HG02642 (cell line): Measurements from ENCODE around the gene SCUBE3.
A peak's percentile ranks its signal among the peaks of the same experiment; 100 is the strongest.

ENCODE experiments used
- ATAC-seq: cut with Tn5 transposase; IDR thresholded peaks from one replicate; pipeline ENCODE4 v1.9.1; 2021; ENCODE audit warnings: mild to moderate bottlenecking; ENCODE audit not compliant: unreplicated experiment, poor library complexity

The SCUBE3 gene

DNA sequence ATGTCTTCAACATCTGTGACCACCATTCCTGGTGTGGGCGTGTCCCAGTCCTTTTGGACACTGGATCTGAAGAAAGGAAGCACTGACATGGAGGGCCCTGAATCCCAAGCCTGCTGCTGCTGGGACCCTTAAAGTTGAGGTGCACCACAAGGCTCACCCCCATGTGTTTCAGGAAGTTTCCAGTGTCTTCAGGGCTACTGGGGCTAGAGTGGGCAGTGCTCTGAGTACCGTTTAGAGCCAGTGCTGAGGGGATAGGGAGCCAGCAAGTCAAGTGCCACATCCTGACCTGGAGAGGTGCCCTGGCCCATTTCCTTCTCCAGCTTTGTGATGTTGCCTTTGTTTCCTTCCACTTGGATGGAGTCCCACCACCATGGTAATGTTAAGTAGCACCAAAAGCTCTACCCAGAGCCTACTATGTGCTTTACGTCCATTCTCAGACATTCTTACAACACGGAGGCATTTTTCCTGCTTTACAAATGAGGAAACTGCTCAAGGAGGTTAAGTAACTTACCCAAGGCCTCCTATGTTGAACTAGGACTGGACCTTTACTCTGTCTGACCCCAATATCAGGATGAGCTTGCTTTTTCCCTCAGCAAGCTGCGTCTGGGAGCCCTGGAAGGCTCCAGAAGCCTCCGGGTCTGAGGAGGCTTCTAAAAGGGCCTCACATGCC lies 83.3 kb downstream of the SCUBE3 start:
- ATAC-seq: no peak

DNA sequence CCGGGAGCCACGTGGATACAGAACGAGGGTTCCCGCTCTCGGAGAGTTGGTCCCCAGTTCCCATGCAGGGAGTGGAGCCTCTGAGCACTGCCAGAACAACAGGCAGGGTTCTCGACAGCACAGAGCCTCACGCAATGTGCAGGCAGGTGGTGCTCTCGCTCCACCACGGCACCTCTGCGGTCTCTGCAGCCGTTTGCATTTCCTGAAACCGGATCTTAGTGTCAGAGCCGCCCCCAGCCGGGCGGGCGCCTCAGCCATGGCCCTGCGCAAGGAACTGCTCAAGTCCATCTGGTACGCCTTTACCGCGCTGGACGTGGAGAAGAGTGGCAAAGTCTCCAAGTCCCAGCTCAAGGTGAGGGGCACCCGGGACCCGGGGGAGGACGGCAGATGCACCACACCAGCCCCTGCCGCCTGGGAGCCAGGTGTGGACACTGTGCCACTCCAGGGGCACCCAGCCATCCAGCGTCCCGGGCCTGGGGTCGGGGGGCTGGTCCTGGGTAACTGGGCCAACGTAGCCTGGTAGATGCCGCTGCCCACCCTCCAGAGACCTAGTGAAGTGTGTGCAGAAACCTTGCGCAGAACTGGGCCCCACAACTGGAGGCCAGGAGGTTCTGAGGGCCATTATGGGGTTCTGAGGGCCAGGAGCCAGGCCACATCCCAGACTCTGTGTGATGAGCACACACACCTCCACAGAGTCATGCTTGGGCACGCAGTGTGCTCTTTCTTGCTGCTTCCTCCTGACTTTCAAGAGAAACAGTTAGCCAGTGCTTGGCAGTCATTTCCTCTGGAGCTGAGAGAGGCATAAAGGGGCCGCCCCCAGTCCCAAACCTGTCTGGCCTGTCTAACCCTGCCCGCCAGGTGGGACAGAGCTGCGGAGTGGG lies 84.1 kb downstream of the SCUBE3 start, which contains the start of gene DEF6:
Gene DEF6 (plus strand): TSS at position 218 of the 881 bp plus-strand sequence. CDS start 39 bp downstream, at position 257.
- peak; percentile 73 for ATAC-seq

GRCh38 chr6:35298625-35299140 lies 84.9 kb downstream of the SCUBE3 start:
- no peak for ATAC-seq

DNA sequence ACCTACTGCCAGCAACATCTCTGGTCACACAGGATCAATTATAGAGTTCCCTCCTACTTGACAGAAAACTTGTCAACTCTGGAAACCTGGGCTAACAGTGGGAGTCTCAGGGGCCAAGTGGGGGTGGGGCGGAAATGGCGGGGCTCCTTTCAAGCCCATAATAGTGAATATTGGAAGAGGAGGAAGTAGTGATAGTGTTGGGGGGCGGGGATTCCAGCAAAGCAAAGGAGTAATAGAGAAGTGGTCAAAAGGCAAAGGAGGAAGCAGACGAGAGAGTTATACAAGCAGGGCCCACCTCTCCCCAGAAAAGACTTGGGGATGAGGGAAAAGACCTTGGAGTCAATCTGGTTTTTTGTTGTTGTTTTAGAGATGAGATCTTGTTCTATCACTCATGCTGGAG lies 85.9 kb downstream of the SCUBE3 start:
- no peak for ATAC-seq

- no peak for ATAC-seq
Measured at GRCh38 chr6:35300848-35301247, 87.1 kb downstream of the SCUBE3 start.
